WTC11 (cell line): ENCODE data around the gene PRPF6.

Source experiments
- CTCF ChIP-seq: fragments of 200-600 bp; IDR thresholded peaks from 2 replicates; pipeline ENCODE4 v1.8.0; 2022; ENCODE audit warnings: antibody characterized with exemption
- ESRRA ChIP-seq: sonication (generic); formaldehyde crosslinking; IDR thresholded peaks from 2 replicates; pipeline ENCODE4 v1.8.1; 2022; ENCODE audit warnings: mild to moderate bottlenecking, missing genetic modification reagents, borderline replicate concordance
- FOXK1 ChIP-seq: sonication (generic); formaldehyde crosslinking; IDR thresholded peaks from 2 replicates; pipeline ENCODE4 v1.8.0; 2022; ENCODE audit warnings: mild to moderate bottlenecking, moderate library complexity, missing genetic modification reagents
- HMGA2 ChIP-seq: fragments of 250-450 bp; sonication (Bioruptor Pico); IDR thresholded peaks from 2 replicates; pipeline ENCODE4 v1.4.0; 2021; ENCODE audit warnings: mild to moderate bottlenecking, moderate library complexity
- IRF2 ChIP-seq: sonication (generic); formaldehyde crosslinking; IDR thresholded peaks from 2 replicates; pipeline ENCODE4 v1.8.0; 2022; ENCODE audit warnings: low read depth, missing genetic modification reagents, borderline replicate concordance
- JUN ChIP-seq: sonication (generic); formaldehyde crosslinking; IDR thresholded peaks from 2 replicates; pipeline ENCODE4 v1.8.0; 2023; ENCODE audit warnings: mild to moderate bottlenecking, missing genetic modification reagents
- ZNF317 ChIP-seq: sonication (generic); formaldehyde crosslinking; IDR thresholded peaks from 2 replicates; pipeline ENCODE4 v1.8.1; 2023; ENCODE audit warnings: low read depth, mild to moderate bottlenecking, moderate library complexity, missing genetic modification reagents, borderline replicate concordance

DNA sequence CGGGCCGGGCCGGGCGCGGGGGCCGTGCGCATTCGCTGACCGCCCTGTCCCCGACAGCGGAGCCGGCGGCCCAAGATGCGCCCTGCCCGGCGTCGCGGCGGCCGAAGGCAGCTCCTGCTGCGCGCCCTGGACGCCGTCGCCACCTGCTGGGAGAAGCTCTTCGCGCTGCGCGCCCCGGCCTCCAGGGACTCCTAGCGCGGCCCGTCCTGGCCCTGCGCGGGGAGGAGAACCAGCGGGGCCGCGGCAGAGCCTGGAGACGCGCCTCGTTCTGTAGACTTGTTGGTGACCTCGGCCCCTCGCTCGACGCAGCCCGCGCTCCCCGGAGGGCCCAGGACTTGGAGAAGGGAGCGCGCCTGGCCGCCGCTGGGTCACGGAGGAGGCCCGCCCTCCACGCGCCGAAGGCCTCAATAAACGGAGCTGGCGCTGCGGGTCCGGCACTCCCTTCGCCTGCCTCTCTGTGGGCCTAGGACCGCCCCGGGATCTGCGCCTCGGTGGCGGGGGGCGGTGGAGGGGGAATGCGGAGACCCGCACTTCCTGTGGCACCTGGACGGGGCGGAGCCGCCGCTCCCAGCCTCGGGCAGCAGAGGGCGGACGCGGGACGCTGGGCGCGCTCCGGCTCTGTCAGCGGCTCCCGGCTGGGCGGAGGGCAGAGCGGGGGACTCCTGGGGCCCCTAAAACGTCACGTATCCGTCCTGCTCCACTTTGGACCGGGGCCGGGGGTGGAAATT, 57.8 kb downstream of the PRPF6 start:
- TF ChIP-seq CTCF (peak; percentile 58), ESRRA (CRISPR knock-in tag) (no peak), HMGA2 (no peak), ZNF317 (CRISPR knock-in tag) (no peak), IRF2 (CRISPR knock-in tag) (no peak), JUN (CRISPR knock-in tag) (no peak), FOXK1 (CRISPR knock-in tag) (no peak)
